Measurements from ENCODE around the gene RAET1E. TPM values are rescaled to one million over a fixed set of nuclear protein-coding genes. Genes with fewer than 3 reads are reported as not detected.

RAET1E gene
- total RNA-seq, 2 experiments from 2014 or later: not detected

GRCh38 chr6:149934249-149935156 lies 36.6 kb upstream of the RAET1E start:
- no peaks in the 10 kb centered on the region for H3K36me3 Mint-ChIP-seq (ENCODE audit: low read depth)
- H3K4me1 Mint-ChIP-seq (ENCODE audit: low read depth): peaks cover 14% of the 10 kb centered on the region
- peak; percentile 67 for ATAC-seq (ENCODE audit: poor library complexity)
- H3K27ac Mint-ChIP-seq: no peak overlapping the region
- no peak overlapping the region for H3K27ac ChIP-seq (ENCODE audit: low read depth in 1 of 2, low read length in 2 of 2)
- no peaks in the 10 kb centered on the region for H3K9me3 Mint-ChIP-seq
- H3K4me1 ChIP-seq (ENCODE audit: insufficient read depth, low read length): peaks cover 20% of the 10 kb centered on the region
- peaks cover 91% of the 10 kb centered on the region for H3K27me3 Mint-ChIP-seq
- peak; percentile 89 for TF ChIP-seq CTCF (IDR thresholded peaks at IDR 0.05)
- intact Hi-C loops (cut with DNase I, micrococcal nuclease): loop anchor here (1.0 to 10.0 kb wide), 4 partner anchors 27 to 878 kb away; no protein-coding TSS in a partner anchor
- ChIA-PET CTCF (interaction anchor here (1.5 kb wide), 1 partner anchor 82 kb away, joined by 5 read pairs; no protein-coding TSS in a partner anchor), POLR2A (no interaction called here)
- H3K4me3 Mint-ChIP-seq: peak overlapping the region; percentile 7
- no peak overlapping the region for H3K4me3 ChIP-seq (ENCODE audit: low read length)
- H3K36me3 ChIP-seq (ENCODE audit: insufficient read depth, low read length): no peaks in the 10 kb centered on the region
- H3K9me3 ChIP-seq (ENCODE audit: control insufficient read depth in 1 of 2, insufficient read depth in 1 of 2, low read length in 2 of 2): peaks cover 0 to 10% of the 10 kb centered on the region in 2 experiments
- peak; percentile 50 to 88 (median 66) for DNase-seq
- H3K27me3 ChIP-seq (ENCODE audit: control insufficient read depth in 1 of 2, insufficient read depth in 2 of 2, low read length in 2 of 2): peaks cover 56 to 85% of the 10 kb centered on the region in 2 experiments

DNA sequence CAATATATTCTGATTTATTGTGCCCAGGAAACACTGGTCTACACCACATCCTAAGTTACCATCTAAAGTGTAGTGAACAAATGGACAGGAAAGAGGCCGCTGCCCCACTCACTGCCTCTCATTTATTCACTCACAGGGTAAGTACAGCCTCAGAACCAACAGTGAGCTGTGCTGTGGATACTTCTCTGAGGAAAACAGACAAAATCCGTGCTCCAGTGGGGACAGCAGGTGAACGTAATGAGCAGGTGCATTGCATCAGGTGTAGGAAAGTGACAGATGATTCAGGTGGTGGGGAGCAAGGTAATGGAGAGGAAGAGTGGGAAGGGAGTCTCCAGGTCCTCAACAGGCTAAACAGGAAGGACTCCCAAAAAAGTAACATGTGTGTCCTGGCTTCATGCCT lies 35.5 kb upstream of the RAET1E start:
- intact Hi-C loops (cut with DNase I, micrococcal nuclease): loop anchor here in 1 of 2 experiments (1.0 to 10.0 kb wide), 3 partner anchors 84 to 879 kb away; no protein-coding TSS in a partner anchor
- peaks cover 10% of the 10 kb centered on the region for H3K4me1 ChIP-seq (ENCODE audit: insufficient read depth, low read length)
- no peaks in the 10 kb centered on the region for H3K9me3 Mint-ChIP-seq
- POLR2A ChIA-PET: no interaction called here
- peaks cover 93% of the 10 kb centered on the region for H3K27me3 Mint-ChIP-seq
- H3K27me3 ChIP-seq (ENCODE audit: control insufficient read depth in 1 of 2, insufficient read depth in 2 of 2, low read length in 2 of 2): peaks cover 54 to 85% of the 10 kb centered on the region in 2 experiments
- ATAC-seq (ENCODE audit: poor library complexity) (no peak), DNase-seq (no peak)
- H3K4me3 Mint-ChIP-seq: no peak overlapping the region
- peaks cover 3% of the 10 kb centered on the region for H3K4me1 Mint-ChIP-seq (ENCODE audit: low read depth)
- CTCF ChIA-PET: interaction anchor here (2.5 kb wide), 1 partner anchor 83 kb away, joined by 10 read pairs; no protein-coding TSS in a partner anchor
- H3K4me3 ChIP-seq (ENCODE audit: low read length): no peak overlapping the region
- TF ChIP-seq CTCF (IDR thresholded peaks at IDR 0.05): no peak
- no peak overlapping the region for H3K27ac ChIP-seq (ENCODE audit: low read depth in 1 of 2, low read length in 2 of 2)
- H3K36me3 ChIP-seq (ENCODE audit: insufficient read depth, low read length): no peaks in the 10 kb centered on the region
- H3K27ac Mint-ChIP-seq: no peak overlapping the region
- peaks cover 0 to 4% of the 10 kb centered on the region in 2 experiments for H3K9me3 ChIP-seq (ENCODE audit: control insufficient read depth in 1 of 2, insufficient read depth in 1 of 2, low read length in 2 of 2)
- no peaks in the 10 kb centered on the region for H3K36me3 Mint-ChIP-seq (ENCODE audit: low read depth)

DNA sequence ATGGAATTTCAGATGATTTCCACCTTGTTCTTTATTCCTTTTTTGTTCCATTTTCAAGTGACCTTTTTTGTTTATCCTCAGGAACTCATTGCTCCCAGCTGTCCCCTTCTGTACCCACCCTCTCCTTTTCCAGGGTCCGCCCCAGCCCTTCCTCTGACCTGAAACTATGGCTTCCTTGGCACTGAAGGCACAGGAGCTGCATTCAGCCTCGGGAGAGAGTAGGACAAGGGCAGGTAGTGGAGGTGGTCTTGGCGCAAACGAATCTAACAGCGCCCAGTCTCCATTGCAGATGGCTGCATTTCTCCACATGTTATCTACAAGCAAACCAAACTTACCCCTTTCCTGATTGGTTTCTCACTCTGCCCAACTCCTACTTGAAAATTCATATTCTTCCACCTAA lies 35.1 kb upstream of the RAET1E start:
- TF ChIP-seq CTCF (IDR thresholded peaks at IDR 0.05): no peak
- DNase-seq: no peak
- no peak overlapping the region for H3K4me3 ChIP-seq (ENCODE audit: low read length)

More for the DNA sequence above, 35.1 kb upstream of the RAET1E start:
- ATAC-seq (ENCODE audit: poor library complexity): no peak
- Mint-ChIP-seq H3K36me3 (ENCODE audit: low read depth) (no peaks in the 10 kb centered on the region), H3K4me1 (ENCODE audit: low read depth) (no peaks in the 10 kb centered on the region), H3K9me3 (no peaks in the 10 kb centered on the region), H3K27me3 (peaks cover 97% of the 10 kb centered on the region), H3K27ac (no peak overlapping the region), H3K4me3 (no peak overlapping the region)
- ChIA-PET POLR2A (no interaction called here), CTCF (interaction anchor here (2.5 kb wide), 1 partner anchor 84 kb away, joined by 10 read pairs; no protein-coding TSS in a partner anchor)
- H3K4me1 ChIP-seq (ENCODE audit: insufficient read depth, low read length): peaks cover 6% of the 10 kb centered on the region
- no peaks in the 10 kb centered on the region for H3K36me3 ChIP-seq (ENCODE audit: insufficient read depth, low read length)
- H3K27ac ChIP-seq (ENCODE audit: low read depth in 1 of 2, low read length in 2 of 2): no peak overlapping the region
- no peaks in the 10 kb centered on the region for H3K9me3 ChIP-seq (ENCODE audit: control insufficient read depth in 1 of 2, insufficient read depth in 1 of 2, low read length in 2 of 2)
- H3K27me3 ChIP-seq (ENCODE audit: control insufficient read depth in 1 of 2, insufficient read depth in 2 of 2, low read length in 2 of 2): peaks cover 50 to 80% of the 10 kb centered on the region in 2 experiments
- intact Hi-C loops (cut with DNase I, micrococcal nuclease): loop anchor here in 1 of 2 experiments (1.0 to 10.0 kb wide), 3 partner anchors 84 to 879 kb away; no protein-coding TSS in a partner anchor
